RWPE1 (cell line): Measurements from ENCODE around the gene ZBTB45.
"Not testable (repeated sequence)": the region's sequence is repeated elsewhere in the genome, so short reads cannot be mapped to it uniquely, and the experiment has no call there.

Source experiments
- CTCF ChIA-PET: fragments of 350-600 bp; sonication (Branson Sonifier 250); formaldehyde crosslinking; extraction: SDS; loops from one replicate; lab custom pipeline; 2021; lab: Yijun Ruan, JAX
- POLR2A ChIA-PET: fragments of 400-600 bp; formaldehyde crosslinking; extraction: SDS; loops from one replicate; lab custom pipeline; 2020; ENCODE audit warnings: antibody characterized with exemption; ENCODE audit not compliant: low non-redundant PET; lab: Yijun Ruan, JAX
- DNase-seq: peaks from one replicate; pipeline ENCODE4 v3.0.0; 2012; ENCODE audit warnings: low spot score
- H3K27ac ChIP-seq: fragments of 450-650 bp; 2 replicates; pipeline ENCODE4 v1.5.1; 2017
- TF ChIP-seq, protein P1 (sequence below): fragments of 450-650 bp; conservative IDR thresholded peaks from 2 replicates; pipeline ENCODE4 v1.5.1; 2017; ENCODE audit warnings: low read depth, mild to moderate bottlenecking

ZBTB45 gene

GRCh38 chr19:58474291-58474996, 45.2 kb downstream of the ZBTB45 start:
- DNase-seq = no peak
- TF ChIP-seq, protein P1, sequence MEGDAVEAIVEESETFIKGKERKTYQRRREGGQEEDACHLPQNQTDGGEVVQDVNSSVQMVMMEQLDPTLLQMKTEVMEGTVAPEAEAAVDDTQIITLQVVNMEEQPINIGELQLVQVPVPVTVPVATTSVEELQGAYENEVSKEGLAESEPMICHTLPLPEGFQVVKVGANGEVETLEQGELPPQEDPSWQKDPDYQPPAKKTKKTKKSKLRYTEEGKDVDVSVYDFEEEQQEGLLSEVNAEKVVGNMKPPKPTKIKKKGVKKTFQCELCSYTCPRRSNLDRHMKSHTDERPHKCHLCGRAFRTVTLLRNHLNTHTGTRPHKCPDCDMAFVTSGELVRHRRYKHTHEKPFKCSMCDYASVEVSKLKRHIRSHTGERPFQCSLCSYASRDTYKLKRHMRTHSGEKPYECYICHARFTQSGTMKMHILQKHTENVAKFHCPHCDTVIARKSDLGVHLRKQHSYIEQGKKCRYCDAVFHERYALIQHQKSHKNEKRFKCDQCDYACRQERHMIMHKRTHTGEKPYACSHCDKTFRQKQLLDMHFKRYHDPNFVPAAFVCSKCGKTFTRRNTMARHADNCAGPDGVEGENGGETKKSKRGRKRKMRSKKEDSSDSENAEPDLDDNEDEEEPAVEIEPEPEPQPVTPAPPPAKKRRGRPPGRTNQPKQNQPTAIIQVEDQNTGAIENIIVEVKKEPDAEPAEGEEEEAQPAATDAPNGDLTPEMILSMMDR = no peak
- ChIA-PET CTCF (interaction anchor here (1.1 kb wide), 1 partner anchor 14 kb away, joined by 6 read pairs; no protein-coding TSS in a partner anchor), POLR2A (no interaction called here)
- peak overlapping the region; percentile 93 for H3K27ac ChIP-seq

- TF ChIP-seq, protein P1 = no peak
- DNase-seq = no peak
- peak overlapping the region; percentile 93 for H3K27ac ChIP-seq
- POLR2A ChIA-PET = no interaction called here
- CTCF ChIA-PET = no interaction called here
Observed at GRCh38 chr19:58473775-58474174, 45.8 kb downstream of the ZBTB45 start.

DNA sequence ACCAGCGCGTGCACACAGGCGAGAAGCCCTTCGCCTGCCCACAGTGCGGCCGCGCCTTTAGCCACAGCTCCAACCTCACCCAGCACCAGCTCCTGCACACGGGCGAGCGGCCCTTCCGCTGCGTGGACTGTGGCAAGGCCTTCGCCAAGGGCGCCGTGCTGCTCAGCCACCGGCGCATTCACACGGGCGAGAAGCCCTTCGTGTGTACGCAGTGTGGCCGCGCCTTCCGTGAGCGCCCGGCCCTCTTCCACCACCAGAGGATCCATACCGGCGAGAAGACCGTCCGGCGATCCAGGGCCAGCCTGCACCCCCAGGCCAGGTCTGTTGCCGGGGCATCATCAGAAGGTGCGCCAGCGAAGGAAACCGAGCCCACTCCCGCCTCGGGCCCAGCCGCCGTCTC, 47.9 kb downstream of the ZBTB45 start:
- ChIA-PET CTCF (no interaction called here), POLR2A (no interaction called here)
- no peak for DNase-seq

DNA sequence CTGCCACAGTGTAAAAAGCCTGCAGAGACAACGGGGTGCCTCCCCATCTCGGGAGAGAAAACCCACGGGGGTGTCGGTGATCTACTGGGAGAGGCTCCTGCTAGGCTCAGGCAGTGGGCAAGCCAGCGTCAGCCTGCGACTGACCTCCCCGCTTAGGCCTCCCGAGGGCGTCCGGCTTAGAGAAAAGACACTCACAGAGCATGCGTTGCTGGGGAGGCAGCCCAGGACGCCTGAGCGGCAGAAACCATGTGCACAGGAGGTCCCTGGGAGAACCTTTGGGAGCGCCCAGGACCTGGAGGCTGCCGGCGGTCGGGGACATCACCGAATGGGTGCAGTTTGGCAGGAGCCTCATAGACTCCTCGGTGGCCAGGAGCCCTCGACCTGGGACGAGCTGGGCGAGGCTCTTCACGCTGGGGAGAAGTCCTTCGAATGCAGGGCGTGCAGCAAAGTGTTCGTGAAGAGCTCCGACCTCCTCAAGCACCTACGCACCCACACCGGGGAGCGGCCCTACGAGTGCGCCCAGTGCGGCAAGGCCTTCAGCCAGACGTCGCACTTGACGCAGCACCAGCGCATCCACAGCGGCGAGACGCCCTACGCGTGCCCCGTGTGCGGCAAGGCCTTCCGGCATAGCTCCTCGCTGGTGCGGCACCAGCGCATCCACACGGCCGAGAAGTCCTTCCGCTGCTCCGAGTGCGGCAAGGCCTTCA, 48.6 kb downstream of the ZBTB45 start:
- DNase-seq, CTCF ChIA-PET, POLR2A ChIA-PET, H3K27ac ChIP-seq: not testable (repeated sequence)

More for the DNA sequence above, 47.9 kb downstream of the ZBTB45 start:
- TF ChIP-seq, protein P1 = no peak
- no peak overlapping the region for H3K27ac ChIP-seq

GRCh38 chr19:58469241-58470013, 50.2 kb downstream of the ZBTB45 start:
- peak overlapping the region; percentile 50 for H3K27ac ChIP-seq
- ChIA-PET CTCF (no interaction called here), POLR2A (no interaction called here)
- TF ChIP-seq, protein P1 = no peak
- no peak for DNase-seq

DNA sequence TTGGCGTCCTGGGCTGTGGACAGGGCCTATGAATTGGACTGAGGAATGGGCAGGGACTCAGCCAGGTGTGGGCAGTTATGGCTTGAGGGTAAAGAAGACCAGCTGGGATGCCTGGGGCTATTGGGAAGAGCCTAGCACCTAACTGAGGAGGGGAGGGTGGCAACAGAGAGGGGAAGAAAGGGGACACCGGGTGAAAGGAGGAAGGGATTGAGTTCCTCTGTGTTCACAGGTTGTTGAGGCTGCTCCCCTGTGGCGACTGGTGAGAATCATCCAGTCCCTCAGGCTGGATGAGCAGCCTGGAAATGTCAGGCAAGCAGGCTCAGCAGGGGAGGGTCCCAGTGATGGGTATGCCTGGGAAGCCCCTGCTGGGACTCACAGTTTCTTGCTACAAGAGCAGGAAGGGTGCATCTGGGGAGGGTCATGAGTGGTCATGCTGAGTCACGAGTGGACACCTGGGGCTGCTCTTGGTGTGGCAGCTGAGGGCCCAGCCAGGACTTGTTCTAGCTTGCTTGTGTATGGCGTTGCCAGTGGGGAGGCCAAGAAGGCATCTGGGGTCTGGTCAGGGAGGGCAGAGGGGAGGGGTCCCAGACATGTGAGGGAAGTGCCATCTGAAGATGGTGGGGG, 51.3 kb downstream of the ZBTB45 start:
- DNase-seq = no peak
- peak overlapping the region; percentile 50 for H3K27ac ChIP-seq
- ChIA-PET POLR2A (no interaction called here), CTCF (no interaction called here)
- TF ChIP-seq, protein P1 = no peak
